Measurements from ENCODE around the gene ENPP6. TPM values are rescaled to one million over a fixed set of nuclear protein-coding genes. Genes with fewer than 3 reads are reported as not detected.
"Not testable (repeated sequence)": the region's sequence is repeated elsewhere in the genome, so short reads cannot be mapped to it uniquely, and the experiment has no call there.

The ENPP6 gene
- total RNA-seq, 1 experiment from 2014 or later = not detected

DNA sequence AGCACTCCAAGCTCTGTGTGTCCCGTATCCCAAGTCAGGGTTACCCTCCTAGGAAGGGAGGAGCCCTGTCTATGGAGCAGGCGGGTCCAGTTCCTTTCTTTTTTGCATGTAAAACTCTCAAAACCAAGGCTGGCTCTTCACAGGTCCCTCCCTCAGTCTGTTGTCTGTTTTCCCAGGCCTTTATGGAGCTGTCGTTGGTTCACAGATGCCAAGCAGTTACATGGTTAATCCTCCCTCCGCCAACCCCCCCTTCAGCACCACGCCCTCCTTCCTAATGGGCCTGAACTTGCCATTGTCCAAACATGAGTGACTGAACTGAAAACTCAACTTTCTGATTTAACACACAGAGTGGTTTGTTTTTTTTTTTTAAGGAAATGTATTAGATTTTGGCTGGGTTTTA, 164.2 kb downstream of the ENPP6 start:
- no peak overlapping the region for H3K4me2 ChIP-seq (ENCODE audit: low read depth, low read length, poor library complexity, severe bottlenecking)
- H3K27me3 ChIP-seq (ENCODE audit: low read length) = no peaks in the 10 kb centered on the region
- no peaks in the 10 kb centered on the region for H3K79me2 ChIP-seq (ENCODE audit: low read length)
- H3K4me3 ChIP-seq (ENCODE audit: low read length) = no peak overlapping the region
- H4K20me1 ChIP-seq (ENCODE audit: insufficient read depth, low read depth, low read length) = no peaks in the 10 kb centered on the region
- no peak overlapping the region for H3K9ac ChIP-seq (ENCODE audit: low read length)
- no peak overlapping the region for H2AFZ ChIP-seq (ENCODE audit: low read length)
- no peak for DNase-seq
- no peak overlapping the region for H3K27ac ChIP-seq (ENCODE audit: low read length)
- no peaks in the 10 kb centered on the region for H3K9me3 ChIP-seq (ENCODE audit: low read length)
- no peaks in the 10 kb centered on the region for H3K4me1 ChIP-seq (ENCODE audit: low read length)
- no peaks in the 10 kb centered on the region for H3K9me2 ChIP-seq (replicated peaks; ENCODE audit: insufficient read depth, low read length)
- no peaks in the 10 kb centered on the region for H3K36me3 ChIP-seq (ENCODE audit: insufficient read depth, low read length)

GRCh38 chr4:184052616-184053015, 165.1 kb downstream of the ENPP6 start:
- H3K4me2 ChIP-seq (ENCODE audit: low read depth, low read length, poor library complexity, severe bottlenecking) = no peak overlapping the region
- no peaks in the 10 kb centered on the region for H3K36me3 ChIP-seq (ENCODE audit: insufficient read depth, low read length)
- no peak overlapping the region for H3K27ac ChIP-seq (ENCODE audit: low read length)
- H3K9ac ChIP-seq (ENCODE audit: low read length) = no peak overlapping the region
- H4K20me1 ChIP-seq (ENCODE audit: insufficient read depth, low read depth, low read length) = no peaks in the 10 kb centered on the region
- no peak overlapping the region for H3K4me3 ChIP-seq (ENCODE audit: low read length)
- DNase-seq = no peak
- no peak overlapping the region for H2AFZ ChIP-seq (ENCODE audit: low read length)
- no peaks in the 10 kb centered on the region for H3K9me3 ChIP-seq (ENCODE audit: low read length)
- no peaks in the 10 kb centered on the region for H3K4me1 ChIP-seq (ENCODE audit: low read length)
- no peaks in the 10 kb centered on the region for H3K9me2 ChIP-seq (replicated peaks; ENCODE audit: insufficient read depth, low read length)
- no peaks in the 10 kb centered on the region for H3K27me3 ChIP-seq (ENCODE audit: low read length)
- H3K79me2 ChIP-seq (ENCODE audit: low read length) = no peaks in the 10 kb centered on the region

- not testable (repeated sequence) for H3K4me2 ChIP-seq (ENCODE audit: low read depth, low read length, poor library complexity, severe bottlenecking); H4K20me1 ChIP-seq (ENCODE audit: insufficient read depth, low read depth, low read length); H3K9ac ChIP-seq (ENCODE audit: low read length); H3K36me3 ChIP-seq (ENCODE audit: insufficient read depth, low read length); DNase-seq; H3K9me2 ChIP-seq (replicated peaks; ENCODE audit: insufficient read depth, low read length); H3K27me3 ChIP-seq (ENCODE audit: low read length); H2AFZ ChIP-seq (ENCODE audit: low read length); H3K27ac ChIP-seq (ENCODE audit: low read length); H3K4me1 ChIP-seq (ENCODE audit: low read length); H3K9me3 ChIP-seq (ENCODE audit: low read length); H3K79me2 ChIP-seq (ENCODE audit: low read length); H3K4me3 ChIP-seq (ENCODE audit: low read length)
Measured at GRCh38 chr4:184051262-184051661, 166.4 kb downstream of the ENPP6 start.

GRCh38 chr4:184046148-184046547, 171.5 kb downstream of the ENPP6 start:
- Histone ChIP-seq H4K20me1 (ENCODE audit: insufficient read depth, low read depth, low read length) (no peaks in the 10 kb centered on the region), H3K4me3 (ENCODE audit: low read length) (no peak overlapping the region), H3K9me3 (ENCODE audit: low read length) (no peaks in the 10 kb centered on the region), H2AFZ (ENCODE audit: low read length) (no peak overlapping the region), H3K79me2 (ENCODE audit: low read length) (no peaks in the 10 kb centered on the region), H3K4me2 (ENCODE audit: low read depth, low read length, poor library complexity, severe bottlenecking) (no peak overlapping the region), H3K9me2 (replicated peaks; ENCODE audit: insufficient read depth, low read length) (no peaks in the 10 kb centered on the region), H3K9ac (ENCODE audit: low read length) (no peak overlapping the region), H3K27me3 (ENCODE audit: low read length) (no peaks in the 10 kb centered on the region), H3K4me1 (ENCODE audit: low read length) (no peaks in the 10 kb centered on the region), H3K27ac (ENCODE audit: low read length) (no peak overlapping the region), H3K36me3 (ENCODE audit: insufficient read depth, low read length) (no peaks in the 10 kb centered on the region)
- DNase-seq = no peak

GRCh38 chr4:184041156-184041555, 176.5 kb downstream of the ENPP6 start:
- no peaks in the 10 kb centered on the region for H3K4me1 ChIP-seq (ENCODE audit: low read length)
- no peaks in the 10 kb centered on the region for H3K9me2 ChIP-seq (replicated peaks; ENCODE audit: insufficient read depth, low read length)
- no peak for DNase-seq

GRCh38 chr4:184039963-184040383, 177.7 kb downstream of the ENPP6 start:
- Histone ChIP-seq H3K9me3 (ENCODE audit: low read length) (no peaks in the 10 kb centered on the region), H3K27me3 (ENCODE audit: low read length) (no peaks in the 10 kb centered on the region), H3K4me2 (ENCODE audit: low read depth, low read length, poor library complexity, severe bottlenecking) (no peak overlapping the region), H4K20me1 (ENCODE audit: insufficient read depth, low read depth, low read length) (no peaks in the 10 kb centered on the region), H3K4me3 (ENCODE audit: low read length) (no peak overlapping the region), H3K27ac (ENCODE audit: low read length) (no peak overlapping the region), H3K79me2 (ENCODE audit: low read length) (no peaks in the 10 kb centered on the region), H3K4me1 (ENCODE audit: low read length) (no peaks in the 10 kb centered on the region), H3K9me2 (replicated peaks; ENCODE audit: insufficient read depth, low read length) (no peaks in the 10 kb centered on the region), H3K36me3 (ENCODE audit: insufficient read depth, low read length) (no peaks in the 10 kb centered on the region), H2AFZ (ENCODE audit: low read length) (no peak overlapping the region), H3K9ac (ENCODE audit: low read length) (no peak overlapping the region)
- DNase-seq = no peak

More at GRCh38 chr4:184041156-184041555, 176.5 kb downstream of the ENPP6 start:
- Histone ChIP-seq H3K36me3 (ENCODE audit: insufficient read depth, low read length) (no peaks in the 10 kb centered on the region), H2AFZ (ENCODE audit: low read length) (no peak overlapping the region), H3K4me2 (ENCODE audit: low read depth, low read length, poor library complexity, severe bottlenecking) (no peak overlapping the region), H3K9ac (ENCODE audit: low read length) (no peak overlapping the region), H3K27ac (ENCODE audit: low read length) (no peak overlapping the region), H3K27me3 (ENCODE audit: low read length) (no peaks in the 10 kb centered on the region), H3K4me3 (ENCODE audit: low read length) (no peak overlapping the region), H3K9me3 (ENCODE audit: low read length) (no peaks in the 10 kb centered on the region), H4K20me1 (ENCODE audit: insufficient read depth, low read depth, low read length) (no peaks in the 10 kb centered on the region), H3K79me2 (ENCODE audit: low read length) (no peaks in the 10 kb centered on the region)
